Heart right ventricle (tissue), 16 donors: ENCODE results near the gene ALK. TPM values are rescaled to one million over a fixed set of nuclear protein-coding genes. Genes with fewer than 3 reads are reported as not detected.

ENCODE experiments used
- ATAC-seq, 8 donors: fragments of 200-7000 bp; cut with Tn5 transposase; one replicate each; pipeline ENCODE4 v1.9.1; 2020; ENCODE audit warnings: mild to moderate bottlenecking in 8 of 8, moderate library complexity in 8 of 8, moderate number of reproducible peaks in 1 of 8
- DNase-seq, 2 donors: peaks; one replicate each; pipeline ENCODE4 v3.0.0-alpha.2; 2020
- H3K27ac ChIP-seq, 10 donors: fragments of 200-600 bp; sonication (generic) in 2 of 10; one replicate each; pipeline versions ENCODE4 v1.5.0 to v1.8.0; 2020 to 2022; ENCODE audit warnings: mild to moderate bottlenecking in 3 of 10
- H3K27me3 ChIP-seq, 7 donors: fragments of 200-600 bp; one replicate each; pipeline ENCODE4 v1.8.0; 2021 to 2022; ENCODE audit warnings: mild to moderate bottlenecking in 2 of 7
- H3K36me3 ChIP-seq, 9 donors: fragments of 200-600 bp; sonication (generic) in 1 of 9; one replicate each; pipeline versions ENCODE4 v1.5.0 to v1.8.0; 2020 to 2022; ENCODE audit warnings: mild to moderate bottlenecking in 2 of 9
- H3K4me1 ChIP-seq, 9 donors: fragments of 200-600 bp; sonication (generic) in 1 of 9; one replicate each; pipeline versions ENCODE4 v1.5.0 to v1.8.0; 2020 to 2022; ENCODE audit warnings: mild to moderate bottlenecking in 4 of 9
- H3K4me3 ChIP-seq, 10 donors: fragments of 200-600 bp; sonication (generic) in 2 of 10; one replicate each; pipeline versions ENCODE4 v1.5.0 to v1.8.0; 2020 to 2022; ENCODE audit warnings: mild to moderate bottlenecking in 7 of 10, moderate library complexity in 2 of 10
- H3K9me3 ChIP-seq, 11 donors: fragments of 200-600 bp in 10 of 11; sonication (generic) in 2 of 11; one replicate each; pipeline versions ENCODE4 v1.5.0 to v1.8.0; 2013 to 2022; ENCODE audit warnings: mild to moderate bottlenecking in 2 of 11, control low read depth in 1 of 11, moderate library complexity in 1 of 11
- CTCF ChIP-seq, 9 donors: fragments of 200-600 bp; sonication (generic) in 2 of 9; IDR thresholded peaks; one replicate each; pipeline versions ENCODE4 v1.5.0 to v1.8.0; 2021 to 2022; ENCODE audit warnings: antibody characterized with exemption in 9 of 9, mild to moderate bottlenecking in 5 of 9, moderate library complexity in 1 of 9
- WGBS, 2 donors: extraction: QIAGEN DNeasy Blood & Tissue Kit; methylation state at CpG; one replicate each; pipeline ENCODE4 v1.1.7; 2013; ENCODE audit warnings: inconsistent platforms in 1 of 2; 5-methylcytosine and 5-hydroxymethylcytosine counted together
- intact Hi-C, 10 donors: fragments of 100-400 bp; cut with DNase I; formaldehyde crosslinking; loops; one replicate each; pipeline versions ENCODE4 v1.11.1 to v1.14.2; 2022
- polyA plus RNA-seq, 2 donors: library from polyadenylated mRNA; stranded (reverse); fragments of 200-250 nt; gene quantifications; one replicate each; pipeline ENCODE4 v1.2.3, GENCODE V29; 2013
- total RNA-seq, 10 donors: library from RNA; stranded (reverse); fragmentation: NEBNext Ultra II Directional in 3 of 10; extraction: Animal tissue kit (Norgen Biotek cat#: 25700) in 3 of 10; gene quantifications; one replicate each; pipeline versions ENCODE4 v1.2.1 to v1.2.4, GENCODE V29; 2021 to 2023
- donor health status: Arrhythmogenic right ventricular cardiomyopathy.
- donor health status: ischemic (EF 13 %, LVEDD 7.1; RV severe dilation, severe dysfunction).
- donor health status: healthy with polysubstance abuse.
- donor health status: DM: no; HTN: yes; CAD: no.
- donor health status: DM: no; HTN: no; CAD: no.
- donor health status: ischemic (EF 25% LVEDD 6.9; RV normal size, moderate dysfunction).
- donor health status: ischemic (EF 25% LVEDD 5.7; RV mildly dilated, moderate dysfunction).
- donor health status: healthy.
- donor health status: DM: yes; HTN: yes; CAD: no.
- donor health status: Ischemic cardiomyopathy.
- donor health status: ischemic (EF 35%, LVEDD 5.7; RV mildly dilated, moderate dysfunction).
- donor health status: nonischemic (EF 11% LVEDD 7.7; RV severe dilation, severe dysfunction).
- donor health status: DM: yes; HTN: yes; CAD: no.
- donor health status: PGD.
- donor health status: ischemic (EF 29% LVEDD 5.4; RV normal size, mild dysfunction).
- donor health status: nonischemic (EF 23%, LVEDD 6.1; RV moderate dilation, normal function).

The ALK gene
- total and polyA plus RNA-seq, 12 donors = 0.01 to 0.24 (median 0.08) TPM; not detected in 7

- Histone ChIP-seq H3K4me3 (no peak overlapping the region), H3K27me3 (no peaks in the 10 kb centered on the region), H3K9me3 (no peaks in the 10 kb centered on the region), H3K27ac (no peak overlapping the region), H3K36me3 (peaks cover 0 to 11% (median 0%) of the 10 kb centered on the region in 9 donors), H3K4me1 (peaks cover 0 to 3% (median 0%) of the 10 kb centered on the region in 9 donors)
- intact Hi-C loops = loop anchor here in 3 of 10 donors (10.0 kb wide), 1 partner anchor 367 kb away; no protein-coding TSS in a partner anchor
- 92 to 94% methylated on average over 6 of the region's 6 CpGs for WGBS, 2 donors
- no peak for TF ChIP-seq CTCF (IDR thresholded peaks at IDR 0.05)
- no peak for ATAC-seq
- no peak for DNase-seq
These were observed 729.6 kb downstream of the ALK start for GRCh38 chr2:29191817-29192216.

GRCh38 chr2:29189052-29189451 is 732.3 kb downstream of the ALK start:
- Histone ChIP-seq H3K27ac (no peak overlapping the region), H3K36me3 (peaks cover 0 to 19% (median 0%) of the 10 kb centered on the region in 9 donors), H3K4me3 (no peak overlapping the region), H3K9me3 (no peaks in the 10 kb centered on the region), H3K4me1 (no peaks in the 10 kb centered on the region), H3K27me3 (no peaks in the 10 kb centered on the region)
- 80 to 90% methylated on average over 5 of the region's 5 CpGs for WGBS, 2 donors
- intact Hi-C loops = no loop called here
- ATAC-seq (no peak), DNase-seq (no peak)
- no peak for TF ChIP-seq CTCF (IDR thresholded peaks at IDR 0.05)

GRCh38 chr2:29187926-29188325 is 733.5 kb downstream of the ALK start:
- H3K27me3 ChIP-seq = no peaks in the 10 kb centered on the region
- peaks cover 0 to 26% (median 0%) of the 10 kb centered on the region in 9 donors for H3K36me3 ChIP-seq
- intact Hi-C loops = no loop called here
- DNase-seq (no peak), ATAC-seq (no peak)
- no peaks in the 10 kb centered on the region for H3K9me3 ChIP-seq
- H3K4me1 ChIP-seq = no peaks in the 10 kb centered on the region
- no peak overlapping the region for H3K27ac ChIP-seq
- no peak for TF ChIP-seq CTCF (IDR thresholded peaks at IDR 0.05)
- WGBS, 2 donors = 73 to 80% methylated on average over 2 of the region's 2 CpGs
- H3K4me3 ChIP-seq = no peak overlapping the region

GRCh38 chr2:29186817-29187216 is 734.6 kb downstream of the ALK start:
- 78 to 79% methylated on average over 1 of the region's 1 CpG for WGBS, 2 donors
- Histone ChIP-seq H3K4me1 (no peaks in the 10 kb centered on the region), H3K4me3 (no peak overlapping the region), H3K9me3 (no peaks in the 10 kb centered on the region), H3K27ac (no peak overlapping the region), H3K36me3 (peaks cover 0 to 34% (median 0%) of the 10 kb centered on the region in 9 donors), H3K27me3 (no peaks in the 10 kb centered on the region)
- no peak for TF ChIP-seq CTCF (IDR thresholded peaks at IDR 0.05)
- intact Hi-C loops = no loop called here
- ATAC-seq (no peak), DNase-seq (no peak)
